GM20000 (cell line): Measurements from ENCODE around the gene CYSLTR2.
"Not testable (repeated sequence)": the region's sequence is repeated elsewhere in the genome, so short reads cannot be mapped to it uniquely, and the experiment has no call there.

Experiments used
- DNase-seq: peaks from one replicate; pipeline ENCODE4 v3.0.0; 2012; ENCODE audit warnings: low spot score
- TF ChIP-seq, protein P1 (sequence below): IDR thresholded peaks from 2 replicates; pipeline ENCODE4 v1.5.1; 2012; ENCODE audit warnings: mild to moderate bottlenecking, control low read depth; ENCODE audit errors: extremely low read depth, missing control alignments

CYSLTR2 gene

DNA sequence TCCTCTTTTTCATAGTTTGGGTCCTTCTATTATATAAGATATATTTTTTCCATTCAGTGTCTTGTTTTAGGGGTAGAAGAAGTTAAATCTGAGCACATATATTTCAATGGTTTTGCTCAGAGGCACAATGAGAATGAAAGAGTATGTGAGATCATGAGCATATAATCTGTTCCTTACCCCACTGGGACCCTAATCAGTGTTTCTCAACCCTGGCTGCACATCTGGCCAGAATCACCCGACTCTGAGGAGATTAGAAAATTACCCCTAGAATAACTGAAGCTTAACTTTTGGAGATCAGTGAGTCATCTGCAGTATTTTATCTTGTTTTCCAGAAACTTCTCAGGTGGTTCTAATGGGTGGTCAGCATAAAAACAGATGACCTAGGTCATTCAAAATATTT is 782 bp downstream of the CYSLTR2 start:
- TF ChIP-seq, protein P1, sequence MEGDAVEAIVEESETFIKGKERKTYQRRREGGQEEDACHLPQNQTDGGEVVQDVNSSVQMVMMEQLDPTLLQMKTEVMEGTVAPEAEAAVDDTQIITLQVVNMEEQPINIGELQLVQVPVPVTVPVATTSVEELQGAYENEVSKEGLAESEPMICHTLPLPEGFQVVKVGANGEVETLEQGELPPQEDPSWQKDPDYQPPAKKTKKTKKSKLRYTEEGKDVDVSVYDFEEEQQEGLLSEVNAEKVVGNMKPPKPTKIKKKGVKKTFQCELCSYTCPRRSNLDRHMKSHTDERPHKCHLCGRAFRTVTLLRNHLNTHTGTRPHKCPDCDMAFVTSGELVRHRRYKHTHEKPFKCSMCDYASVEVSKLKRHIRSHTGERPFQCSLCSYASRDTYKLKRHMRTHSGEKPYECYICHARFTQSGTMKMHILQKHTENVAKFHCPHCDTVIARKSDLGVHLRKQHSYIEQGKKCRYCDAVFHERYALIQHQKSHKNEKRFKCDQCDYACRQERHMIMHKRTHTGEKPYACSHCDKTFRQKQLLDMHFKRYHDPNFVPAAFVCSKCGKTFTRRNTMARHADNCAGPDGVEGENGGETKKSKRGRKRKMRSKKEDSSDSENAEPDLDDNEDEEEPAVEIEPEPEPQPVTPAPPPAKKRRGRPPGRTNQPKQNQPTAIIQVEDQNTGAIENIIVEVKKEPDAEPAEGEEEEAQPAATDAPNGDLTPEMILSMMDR: no peak
- no peak for DNase-seq

DNA sequence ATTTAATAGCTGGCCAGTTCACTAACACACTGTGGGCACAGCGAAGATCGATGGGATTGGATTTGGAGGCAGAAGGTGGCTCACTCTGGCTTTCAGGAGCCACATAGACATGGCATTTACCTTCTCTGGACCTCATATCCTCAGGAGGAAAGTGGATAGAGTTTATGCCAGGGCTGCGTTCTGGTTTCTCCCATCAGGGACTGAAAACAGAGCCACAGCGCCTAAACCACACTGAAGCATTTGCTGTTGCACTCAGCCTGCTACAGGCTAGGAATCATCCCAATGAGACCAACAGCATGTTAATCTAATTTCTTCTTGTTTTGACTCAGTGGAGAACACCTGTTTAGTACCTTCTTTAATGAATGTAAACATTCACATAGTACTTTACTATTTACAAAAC is 1.6 kb downstream of the CYSLTR2 start:
- DNase-seq: no peak
- TF ChIP-seq, protein P1: no peak

DNA sequence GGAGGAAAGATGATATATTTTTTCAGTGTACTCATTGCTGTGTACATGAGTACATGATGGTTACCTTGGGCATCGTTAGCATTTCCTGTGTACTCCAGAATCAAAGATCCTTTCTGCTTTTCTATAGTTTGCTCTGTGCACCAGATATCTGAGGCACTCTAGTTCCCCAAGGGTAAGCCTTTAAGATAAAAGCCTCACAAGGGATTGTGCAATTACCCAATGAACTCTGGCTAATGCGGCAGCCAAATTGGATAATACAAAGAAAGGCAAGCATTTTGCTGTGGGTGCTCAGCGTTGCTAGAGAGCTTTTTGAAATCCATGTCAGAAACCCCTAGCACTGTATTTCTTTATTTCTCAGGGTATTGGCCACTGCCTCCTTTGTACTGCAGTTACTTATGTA is 2.9 kb downstream of the CYSLTR2 start:
- no peak for DNase-seq
- TF ChIP-seq, protein P1: no peak

DNA sequence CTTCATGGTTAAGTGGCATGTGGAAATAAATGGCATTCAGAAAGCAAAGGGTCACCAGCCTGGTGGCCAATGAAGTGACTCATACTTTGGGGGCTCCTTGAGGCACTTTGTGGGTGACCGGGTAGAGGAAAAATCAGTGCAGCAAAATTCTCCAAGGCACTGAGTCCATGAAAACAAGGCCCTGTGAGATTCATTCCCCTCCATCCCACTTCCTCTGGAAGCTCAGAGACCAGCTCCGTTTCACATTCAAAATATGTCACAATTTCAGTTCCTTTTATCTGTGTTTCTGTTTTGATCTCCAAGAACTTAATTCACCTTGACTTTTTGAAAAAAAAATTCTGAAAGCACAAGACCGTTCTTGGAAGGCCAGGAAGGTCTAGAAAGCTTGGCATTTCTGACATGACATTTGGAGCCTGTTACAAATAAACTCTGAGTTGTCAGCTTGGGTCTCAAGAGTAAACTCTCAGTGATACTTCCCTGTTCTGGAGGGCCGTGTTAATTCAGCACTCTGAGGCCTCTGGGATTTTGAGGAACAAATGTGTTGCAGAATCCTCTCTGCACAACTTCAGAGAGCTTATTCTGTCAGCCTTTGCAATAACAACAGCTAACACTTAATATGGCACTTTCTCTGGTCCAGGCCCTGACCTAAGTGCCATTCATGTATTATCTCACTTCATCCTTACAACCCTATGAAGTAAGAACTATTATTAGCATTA is 6.8 kb downstream of the CYSLTR2 start:
- DNase-seq: no peak

DNA sequence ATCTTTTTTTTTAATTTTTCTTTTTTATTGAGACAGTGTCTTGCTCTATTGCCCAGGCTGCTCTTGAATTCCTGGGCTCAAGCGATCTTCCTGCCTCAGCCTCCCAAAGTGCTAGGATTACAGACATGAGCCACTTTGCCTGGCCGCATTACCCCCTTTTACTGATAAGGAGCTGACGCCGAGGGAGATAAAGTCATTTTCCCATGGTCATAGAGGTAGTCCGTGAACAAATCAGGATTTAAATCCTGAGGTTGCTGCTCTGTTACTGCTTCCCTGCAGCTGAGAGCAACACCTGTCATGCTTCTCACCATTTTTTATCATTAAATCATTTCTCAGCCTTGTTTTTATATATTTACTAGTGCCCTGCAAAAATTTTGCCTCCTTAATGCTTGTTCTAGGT is 7.4 kb downstream of the CYSLTR2 start:
- TF ChIP-seq, protein P1: no peak
- DNase-seq: no peak

More for the DNA sequence above, 6.8 kb downstream of the CYSLTR2 start:
- TF ChIP-seq, protein P1: no peak

DNA sequence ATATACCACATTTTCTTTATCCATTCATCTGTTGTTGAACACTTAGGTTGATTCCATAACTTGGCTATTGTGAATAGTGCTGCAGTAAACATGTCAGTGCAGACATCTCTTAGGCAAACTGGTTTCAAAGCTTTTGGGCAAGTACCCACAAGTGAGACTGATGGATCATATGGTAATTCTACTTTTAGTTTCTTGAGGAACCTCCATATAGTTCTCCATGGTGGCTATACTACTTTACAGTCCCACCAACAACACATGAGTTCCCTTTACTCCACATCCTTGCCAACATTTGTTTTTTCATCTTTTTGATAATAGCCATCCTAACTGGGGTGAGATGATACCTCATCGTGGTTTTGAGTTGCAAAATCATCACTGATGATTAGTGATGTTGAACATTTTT is 8.5 kb downstream of the CYSLTR2 start:
- TF ChIP-seq, protein P1: no peak
- no peak for DNase-seq

DNA sequence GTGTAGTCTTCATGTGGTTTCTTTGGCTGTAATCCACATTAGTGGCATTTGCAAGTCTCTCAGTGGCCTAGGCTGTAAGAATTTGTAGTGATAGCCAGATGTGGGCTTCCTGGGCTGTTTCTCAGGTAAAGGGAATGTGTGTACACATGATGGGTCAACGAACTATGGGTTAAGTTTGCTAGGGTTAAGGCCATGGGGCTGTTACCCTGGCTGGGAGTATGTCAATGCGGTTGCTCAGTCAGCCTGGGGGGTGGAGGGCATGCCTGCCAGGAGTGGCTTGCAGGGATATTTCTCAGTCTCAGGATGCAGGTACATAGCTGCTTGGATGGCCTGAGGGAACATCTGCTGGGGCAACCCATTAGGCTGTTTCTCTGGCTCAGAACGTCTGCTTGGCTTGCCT is 13.4 kb downstream of the CYSLTR2 start:
- DNase-seq: no peak
- TF ChIP-seq, protein P1: no peak

DNA sequence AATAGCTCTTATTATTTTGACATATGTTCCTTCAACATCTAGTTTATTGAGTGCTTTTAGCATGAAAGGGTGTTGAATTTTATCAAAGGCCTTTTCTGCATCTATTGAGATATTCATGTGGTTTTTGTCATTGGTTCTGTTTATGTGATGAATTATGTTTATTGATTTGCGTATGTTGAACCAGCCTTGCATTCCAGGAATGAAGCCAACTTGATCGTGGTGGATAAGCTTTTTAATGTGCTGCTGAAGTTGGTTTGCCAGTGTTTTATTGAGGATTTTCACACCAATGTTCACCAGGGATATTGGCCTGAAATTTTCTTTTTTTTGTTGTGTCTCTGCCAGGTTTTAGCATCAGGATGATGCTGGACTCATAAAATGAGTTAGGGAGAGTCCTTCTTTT is 17.7 kb downstream of the CYSLTR2 start:
- not testable (repeated sequence) for DNase-seq
